Breast epithelium (tissue), 3 donors: ENCODE results near the gene CFAP97.

Experiments
- POLR2A ChIP-seq: fragments of 450-650 bp; IDR thresholded peaks from one replicate; pipeline ENCODE4 v1.6.1; 2016; ENCODE audit warnings: antibody characterized with exemption, mild to moderate bottlenecking, moderate library complexity
- POLR2AphosphoS5 ChIP-seq, 3 donors: sonication (generic); formaldehyde crosslinking; IDR thresholded peaks; one replicate each; pipeline ENCODE4 v1.6.1; 2017; ENCODE audit warnings: antibody characterized with exemption in 3 of 3

DNA sequence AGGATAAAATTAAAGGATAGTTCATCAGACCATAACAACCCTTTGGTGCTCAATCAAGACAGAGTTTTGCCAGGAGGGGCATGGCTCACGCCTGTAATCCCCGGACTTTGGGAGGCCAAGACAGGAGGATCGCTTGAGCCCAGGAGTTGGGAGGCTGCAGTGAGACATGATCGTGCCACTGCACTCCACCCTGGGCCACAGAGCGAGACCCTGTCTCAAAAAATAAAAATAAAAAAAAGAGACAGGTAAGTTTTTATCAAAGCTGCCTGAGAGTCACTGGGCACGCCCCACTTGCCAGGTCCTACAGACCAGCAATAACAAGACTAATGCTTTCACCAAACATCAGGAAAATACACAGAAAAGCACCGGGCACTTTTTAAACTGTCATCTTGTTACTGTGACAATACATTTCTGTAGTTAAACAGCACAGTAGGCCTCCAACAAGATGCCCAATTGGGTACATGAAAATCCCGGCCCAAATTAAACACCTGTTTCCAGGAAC, 765 bp downstream of the CFAP97 start:
- TF ChIP-seq POLR2A = no peak
- TF ChIP-seq POLR2AphosphoS5 (IDR thresholded peaks at IDR 0.05) = no peak
